GM21381 (cell line): ENCODE results near the gene DUSP22.
"Not testable (repeated sequence)": the region's sequence is repeated elsewhere in the genome, so short reads cannot be mapped to it uniquely, and the experiment has no call there.

Experiments used
- ATAC-seq: cut with Tn5 transposase; IDR thresholded peaks from one replicate; pipeline ENCODE4 v1.9.1; 2021; ENCODE audit warnings: mild to moderate bottlenecking, moderate library complexity; ENCODE audit not compliant: unreplicated experiment

DUSP22 gene

DNA sequence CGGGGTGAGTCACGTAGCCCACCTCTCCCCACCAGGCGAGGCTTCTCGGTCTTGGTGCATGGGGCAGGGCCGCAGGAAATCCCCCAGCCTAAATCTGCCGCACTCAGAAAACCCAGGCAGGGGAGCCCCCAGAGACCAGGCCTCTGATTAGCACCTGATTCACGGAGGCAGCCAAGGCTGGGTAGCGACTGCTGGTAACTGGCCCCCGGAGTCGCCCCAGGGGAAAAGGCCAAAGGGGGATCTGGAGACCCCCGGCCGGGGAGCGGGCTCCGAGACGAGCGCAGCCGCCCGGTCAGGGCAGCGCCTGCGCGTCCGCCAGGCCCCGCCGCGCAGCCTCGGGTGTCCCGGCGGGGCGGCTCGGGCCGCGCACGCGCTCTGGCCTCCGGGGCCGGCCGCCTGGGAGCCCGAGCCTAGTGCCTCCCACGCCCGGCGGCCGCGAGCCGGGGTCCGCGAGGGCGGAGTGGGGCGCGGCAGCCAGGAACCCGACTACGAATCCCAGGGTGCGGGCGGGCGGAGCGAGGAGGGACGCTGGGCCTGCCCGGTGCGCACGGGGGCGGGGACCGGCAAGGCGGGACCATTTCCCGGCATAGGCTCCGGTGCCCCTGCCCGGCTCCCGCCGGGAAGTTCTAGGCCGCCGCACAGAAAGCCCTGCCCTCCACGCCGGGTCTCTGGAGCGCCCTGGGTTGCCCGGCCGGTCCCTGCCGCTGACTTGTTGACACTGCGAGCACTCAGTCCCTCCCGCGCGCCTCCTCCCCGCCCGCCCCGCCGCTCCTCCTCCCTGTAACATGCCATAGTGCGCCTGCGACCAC lies at the start of gene DUSP22:
TSS of gene DUSP22 (plus strand) at position 791 of the 809 bp plus-strand sequence. CDS start 53 bp downstream, outside the sequence.
- ATAC-seq, result peak; percentile 48

DNA sequence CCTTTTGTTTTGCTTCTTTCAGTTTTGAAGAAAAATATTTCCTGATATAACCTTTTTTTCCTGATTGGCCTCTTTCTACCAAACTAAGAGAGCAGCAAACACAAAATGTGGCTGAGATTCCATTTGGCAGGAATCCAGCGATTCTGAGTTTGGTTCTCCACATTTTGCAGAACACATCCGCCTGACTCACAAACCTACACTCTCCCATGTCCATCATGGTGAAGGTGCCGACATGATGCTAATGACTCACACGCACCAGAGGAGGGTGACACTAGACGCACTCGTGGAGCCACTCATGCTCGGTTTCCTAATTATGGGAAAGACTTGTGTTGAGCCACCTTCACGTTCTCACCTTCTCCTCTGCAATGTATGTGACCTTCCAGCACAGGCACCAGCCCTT lies 45.9 kb upstream of the DUSP22 start:
- ATAC-seq, result no peak

GRCh38 chr6:247351-247750 lies 44.9 kb upstream of the DUSP22 start:
- ATAC-seq, result no peak

- not testable (repeated sequence) for ATAC-seq
These were observed 44.2 kb upstream of the DUSP22 start for GRCh38 chr6:248046-248445.

GRCh38 chr6:250676-251075 lies 41.6 kb upstream of the DUSP22 start:
- no peak for ATAC-seq

GRCh38 chr6:251920-252319 lies 40.4 kb upstream of the DUSP22 start:
- ATAC-seq, result no peak

- no peak for ATAC-seq
These were observed 39.3 kb upstream of the DUSP22 start for GRCh38 chr6:252775-253535.

DNA sequence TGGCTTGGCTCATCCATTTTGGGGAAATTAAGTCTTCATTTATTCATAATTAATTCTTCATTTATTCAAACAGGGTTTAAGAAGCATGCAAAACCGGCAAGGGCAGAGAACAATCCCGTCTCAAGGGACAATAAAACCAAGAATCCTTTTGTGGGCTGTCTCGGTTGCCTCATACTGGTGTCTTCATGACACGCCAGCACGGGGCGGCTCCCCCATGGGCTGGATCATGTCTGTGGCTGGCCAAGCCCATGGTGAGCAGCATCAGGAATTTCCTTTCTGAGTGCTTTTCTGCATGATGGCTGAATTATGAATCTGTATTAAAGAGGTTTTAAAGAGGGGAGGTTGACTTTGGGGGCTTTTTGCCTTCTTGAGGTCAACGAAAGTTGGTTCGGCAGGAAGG lies 38.3 kb upstream of the DUSP22 start:
- ATAC-seq, result no peak

DNA sequence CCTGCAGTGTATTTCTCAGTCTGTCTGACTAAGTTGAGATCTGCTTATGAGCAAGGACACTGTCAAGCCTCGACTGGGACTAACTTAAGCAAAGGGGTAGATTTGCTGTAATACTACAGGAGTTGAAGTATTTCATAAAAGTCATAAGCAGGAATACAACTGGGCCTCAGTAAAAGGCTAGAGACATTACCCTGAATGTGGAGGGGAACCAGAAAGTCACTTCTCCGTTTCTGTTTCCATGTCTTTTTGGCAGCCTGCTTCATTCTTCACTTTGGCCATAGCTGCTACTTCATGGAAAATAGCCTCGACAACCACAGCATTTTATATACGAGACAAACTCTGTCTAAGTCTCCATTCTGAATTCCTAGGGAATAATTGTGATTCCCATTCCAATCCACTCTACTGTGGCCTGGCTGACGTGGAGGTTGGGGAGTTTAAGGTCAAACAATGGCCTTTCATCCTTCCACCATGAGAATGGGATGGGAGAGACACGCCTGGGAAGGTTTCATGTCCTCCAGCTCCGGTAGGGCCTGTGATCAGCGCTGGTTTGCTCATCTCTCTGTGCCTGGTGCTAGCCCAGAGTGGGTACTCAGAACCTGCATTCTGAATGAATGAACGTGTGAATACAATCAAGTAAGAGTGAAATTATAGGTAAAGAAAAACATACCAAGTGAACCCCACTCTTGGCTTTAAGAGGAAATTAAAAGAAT lies 37.1 kb upstream of the DUSP22 start:
- no peak for ATAC-seq

DNA sequence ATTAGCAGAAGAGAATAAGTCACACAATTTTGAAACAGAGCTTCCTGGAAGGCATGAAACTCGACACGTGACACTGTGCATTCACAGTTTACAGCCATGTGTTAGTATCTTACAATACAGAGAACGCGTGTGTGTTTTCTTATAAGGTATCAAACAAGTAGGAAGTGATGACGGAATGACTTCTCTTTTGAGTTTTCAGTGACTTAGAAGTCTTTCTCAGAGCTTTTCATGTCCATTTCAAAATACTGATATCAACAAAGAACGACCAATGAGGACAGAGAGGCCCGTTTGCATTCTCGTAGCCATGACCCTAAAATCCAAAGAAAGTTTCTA lies 36.6 kb upstream of the DUSP22 start:
- ATAC-seq, result no peak

DNA sequence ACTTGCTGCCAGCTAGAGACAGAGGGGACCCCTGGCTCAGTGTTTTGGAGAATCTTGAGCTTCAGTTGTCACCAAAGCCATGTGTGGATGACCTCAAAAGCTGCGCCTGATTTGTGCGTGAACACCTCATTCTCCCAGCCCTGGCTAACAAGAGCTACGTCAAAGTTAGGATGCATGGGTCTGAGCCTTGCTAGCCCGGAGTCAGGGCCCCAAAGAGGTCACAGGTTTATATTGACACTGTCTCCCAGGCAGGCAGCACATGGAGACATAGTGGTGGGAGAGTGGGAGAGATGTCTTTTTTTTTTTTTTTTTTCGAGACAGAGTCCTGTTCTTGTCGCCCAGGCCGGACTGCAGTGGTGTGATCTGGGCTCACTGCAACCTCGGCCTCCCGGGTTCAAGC lies 36.1 kb upstream of the DUSP22 start:
- ATAC-seq, result no peak

DNA sequence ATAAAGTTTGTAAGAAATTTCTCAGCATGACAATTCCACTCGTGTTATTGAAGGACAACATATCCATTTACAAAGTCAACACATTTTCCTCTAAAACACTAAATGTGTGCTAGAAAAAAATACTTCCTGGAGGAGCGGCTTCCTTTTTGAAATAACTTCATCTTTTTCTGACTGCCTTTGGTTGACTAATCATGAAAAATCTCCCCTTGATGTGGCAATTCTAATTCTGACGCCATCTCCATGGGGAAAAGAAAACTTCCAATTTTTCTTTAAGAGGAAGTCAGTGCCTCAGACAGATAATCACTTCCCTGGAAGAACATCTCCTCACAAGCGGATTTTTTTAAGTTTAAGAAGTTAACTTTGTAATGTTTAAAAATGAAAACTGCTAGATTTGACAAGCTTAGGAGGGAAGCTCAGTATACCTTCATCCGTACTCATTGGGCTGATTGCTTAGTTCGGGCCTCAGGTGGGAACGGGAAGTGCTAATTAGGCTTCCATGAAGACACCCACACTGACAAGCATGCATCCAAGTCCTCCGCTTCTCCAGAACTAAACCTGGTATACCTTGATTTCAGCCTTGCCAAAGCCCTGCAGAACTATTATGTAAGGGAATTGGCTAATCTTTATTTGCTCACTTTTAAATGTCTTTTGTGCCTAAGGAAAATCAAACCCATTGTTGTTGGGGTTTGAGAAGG lies 35.1 kb upstream of the DUSP22 start:
- no peak for ATAC-seq

DNA sequence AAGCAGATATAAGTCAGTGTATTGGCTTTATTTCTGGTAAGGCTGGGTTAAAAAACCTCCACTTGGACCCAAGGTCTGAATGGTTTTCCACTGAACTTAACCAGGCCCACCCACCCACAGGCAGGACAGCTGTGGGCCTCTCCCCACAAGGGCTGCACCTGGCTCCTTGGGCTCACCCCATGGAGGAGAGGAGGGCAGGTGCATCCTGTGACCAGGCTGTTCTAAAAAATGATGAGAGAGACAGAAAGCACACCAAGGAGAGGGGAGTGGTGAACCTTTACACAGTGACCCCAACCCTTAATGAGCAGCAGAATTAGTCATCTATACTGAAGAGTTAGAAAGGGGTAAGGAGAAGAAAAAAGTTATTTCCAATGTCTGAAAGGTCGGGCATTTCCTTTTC lies 34.5 kb upstream of the DUSP22 start:
- no peak for ATAC-seq

GRCh38 chr6:259316-259715 lies 33.0 kb upstream of the DUSP22 start:
- ATAC-seq, result no peak

GRCh38 chr6:259901-260508 lies 32.3 kb upstream of the DUSP22 start:
- ATAC-seq, result peak; percentile 72

DNA sequence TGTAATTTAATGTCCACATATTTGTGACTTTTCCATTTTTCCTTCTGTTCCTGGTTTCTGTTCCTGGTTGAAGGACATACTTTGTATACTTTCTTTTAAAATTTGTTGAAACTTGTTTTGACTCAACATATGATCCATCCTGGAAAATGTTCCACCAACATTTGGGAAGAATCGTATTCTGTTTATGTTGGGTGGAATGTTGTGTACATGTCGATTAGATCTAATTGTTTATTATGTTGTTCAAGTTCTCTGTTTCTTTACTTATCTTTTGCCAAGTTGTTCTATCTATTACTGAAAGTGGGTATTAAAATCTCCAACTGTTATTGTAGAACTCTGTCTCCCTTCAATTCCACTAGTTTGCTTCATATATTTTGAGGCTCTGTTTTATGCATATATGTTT lies 27.7 kb upstream of the DUSP22 start:
- no peak for ATAC-seq

DNA sequence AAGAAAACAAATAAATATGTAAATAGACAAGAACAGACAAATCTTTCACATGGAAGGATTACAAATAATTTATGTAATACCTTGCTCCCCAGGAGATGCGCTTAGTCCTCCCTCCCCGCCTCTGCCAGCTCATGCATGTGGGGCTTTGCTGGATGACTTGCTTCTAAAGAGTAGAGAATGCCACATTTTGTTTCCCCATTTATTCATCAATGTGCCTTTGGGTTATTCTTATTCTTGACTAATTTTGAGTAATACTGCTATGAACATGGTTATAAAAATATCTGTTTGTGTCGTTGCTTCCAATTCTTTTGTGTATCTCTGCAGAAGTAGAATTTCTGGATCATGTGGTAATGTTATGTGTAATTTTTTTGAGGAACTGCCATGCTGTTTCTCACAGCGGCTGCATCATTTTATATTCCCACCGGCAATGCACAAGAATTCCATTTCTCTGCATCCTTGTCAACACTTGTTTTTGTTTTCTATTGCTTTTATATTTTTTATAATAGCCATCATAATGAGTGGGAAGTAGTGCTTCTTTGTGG lies 23.8 kb upstream of the DUSP22 start:
- ATAC-seq, result no peak

DNA sequence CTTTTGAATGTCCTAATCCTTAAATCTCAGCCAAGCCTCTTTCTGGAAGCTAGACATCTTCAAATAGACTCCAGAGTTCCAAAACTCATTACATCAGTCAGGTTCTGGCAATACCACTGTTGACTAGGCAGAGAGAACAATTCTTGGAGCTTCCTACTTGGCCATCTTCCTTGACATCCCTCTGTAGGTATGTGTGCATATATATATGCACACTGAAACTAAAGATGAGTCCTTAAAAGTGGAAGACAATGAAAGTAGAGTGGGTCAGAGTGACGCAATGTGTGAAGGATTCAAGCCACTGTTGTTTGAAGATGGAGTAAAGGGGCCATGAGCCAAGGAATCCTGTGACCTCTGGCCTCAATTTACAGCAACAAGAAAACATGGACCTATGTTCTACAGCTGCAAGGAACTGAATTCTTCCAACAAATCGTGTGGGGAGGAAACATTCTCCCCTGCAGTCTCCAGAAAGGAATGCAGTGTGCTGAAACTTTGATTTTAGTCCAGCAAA lies 18.7 kb upstream of the DUSP22 start:
- no peak for ATAC-seq

GRCh38 chr6:277746-278145 lies 14.5 kb upstream of the DUSP22 start:
- no peak for ATAC-seq

DNA sequence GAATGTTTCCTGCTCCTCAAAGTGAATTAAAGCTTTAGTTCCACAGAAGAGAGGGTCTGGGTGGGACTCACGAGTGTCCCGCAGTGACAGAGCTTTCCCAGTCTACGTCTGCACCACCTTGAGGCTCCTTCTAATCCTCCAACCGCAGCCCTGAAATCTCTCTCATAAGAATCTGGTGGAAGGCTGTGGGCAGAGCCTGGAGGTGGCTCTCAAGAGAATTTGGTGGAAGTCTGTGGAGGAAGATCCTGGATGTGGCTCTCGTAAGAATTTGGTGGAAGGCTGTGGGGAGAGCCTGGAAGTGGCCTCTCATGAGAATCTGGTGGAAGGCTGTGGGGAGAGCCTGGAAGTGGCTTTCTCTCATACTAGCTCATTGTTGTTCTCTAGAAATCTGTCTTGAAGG lies 13.8 kb upstream of the DUSP22 start:
- no peak for ATAC-seq
